Prostate gland (tissue), 2 donors: Measurements from ENCODE around the gene INSL4.

Experiments
- POLR2AphosphoS5 ChIP-seq: sonication (generic); formaldehyde crosslinking; IDR thresholded peaks from one replicate; pipeline ENCODE4 v1.6.1; 2017; ENCODE audit warnings: antibody characterized with exemption
- TF ChIP-seq, protein P1 (sequence below), 4 experiments: fragments of 200-600 bp in 2 of 4; fragments of 450-650 bp in 2 of 4; sonication (generic) in 2 of 4; IDR thresholded peaks; 1 replicate in 3 of 4; 2 replicates in 1 of 4; pipeline ENCODE4 v1.5.1; 2016 to 2019; ENCODE audit warnings: antibody characterized with exemption in 4 of 4, mild to moderate bottlenecking in 2 of 4, moderate library complexity in 2 of 4

DNA sequence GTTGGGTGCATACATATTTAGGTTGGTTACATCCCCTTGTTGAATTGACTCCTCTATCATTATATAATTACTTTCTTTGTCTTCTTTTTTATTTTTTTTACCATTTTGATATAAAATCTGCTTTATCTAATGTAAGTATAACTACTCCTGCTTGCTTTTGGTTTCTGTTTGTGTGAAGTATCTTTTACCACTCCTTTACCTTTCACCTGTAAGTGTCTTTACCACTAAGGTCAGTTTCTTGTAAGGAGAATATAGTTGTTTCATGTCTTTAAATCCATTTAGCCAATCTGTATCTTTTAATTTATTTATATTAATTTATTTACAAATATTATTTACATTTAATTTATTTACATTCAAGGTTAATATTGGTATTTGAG is 33.0 kb downstream of the INSL4 start:
- no peak for TF ChIP-seq POLR2AphosphoS5
- TF ChIP-seq, protein P1, sequence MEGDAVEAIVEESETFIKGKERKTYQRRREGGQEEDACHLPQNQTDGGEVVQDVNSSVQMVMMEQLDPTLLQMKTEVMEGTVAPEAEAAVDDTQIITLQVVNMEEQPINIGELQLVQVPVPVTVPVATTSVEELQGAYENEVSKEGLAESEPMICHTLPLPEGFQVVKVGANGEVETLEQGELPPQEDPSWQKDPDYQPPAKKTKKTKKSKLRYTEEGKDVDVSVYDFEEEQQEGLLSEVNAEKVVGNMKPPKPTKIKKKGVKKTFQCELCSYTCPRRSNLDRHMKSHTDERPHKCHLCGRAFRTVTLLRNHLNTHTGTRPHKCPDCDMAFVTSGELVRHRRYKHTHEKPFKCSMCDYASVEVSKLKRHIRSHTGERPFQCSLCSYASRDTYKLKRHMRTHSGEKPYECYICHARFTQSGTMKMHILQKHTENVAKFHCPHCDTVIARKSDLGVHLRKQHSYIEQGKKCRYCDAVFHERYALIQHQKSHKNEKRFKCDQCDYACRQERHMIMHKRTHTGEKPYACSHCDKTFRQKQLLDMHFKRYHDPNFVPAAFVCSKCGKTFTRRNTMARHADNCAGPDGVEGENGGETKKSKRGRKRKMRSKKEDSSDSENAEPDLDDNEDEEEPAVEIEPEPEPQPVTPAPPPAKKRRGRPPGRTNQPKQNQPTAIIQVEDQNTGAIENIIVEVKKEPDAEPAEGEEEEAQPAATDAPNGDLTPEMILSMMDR (IDR thresholded peaks at IDR 0.05) = no peak
